K562 (cell line): ENCODE data around the gene GEMIN4. TPM values are rescaled to one million over a fixed set of nuclear protein-coding genes. Genes with fewer than 3 reads are reported as not detected.

Experiments used
- ATAC-seq: fragments of 200-7000 bp; cut with Tn5 transposase; 3 replicates; pipeline ENCODE4 v1.9.1; 2020; ENCODE audit warnings: moderate library complexity
- BruUV-seq: library from RNA; stranded (reverse); fragments of 400-500 nt; replicated peaks from 2 replicates; lab custom pipeline; 2021; lab: Mats Ljungman, UMichigan
- CTCF ChIA-PET: fragments of 300-600 bp; formaldehyde crosslinking; extraction: SDS; loops from one replicate; lab custom pipeline; 2021; ENCODE audit warnings: low intra/inter-chr PET ratio; lab: Yijun Ruan, JAX
- POLR2A ChIA-PET: fragments of 300-600, 350-650 bp; sonication (Branson Sonifier 250); formaldehyde crosslinking; extraction: SDS; loops from one replicate; lab custom pipeline; 2021; ENCODE audit warnings: antibody characterized with exemption, inconsistent platforms; lab: Yijun Ruan, JAX
- DNase-seq, 4 experiments: peaks; one replicate each; pipeline versions ENCODE4 v3.0.0 to v3.0.0-alpha.2; 2011 to 2018; ENCODE audit warnings: low spot score in 3 of 4, mixed read lengths in 3 of 4; ENCODE audit errors: extremely low read depth in 1 of 4
- FAIRE-seq: peaks from 2 replicates; lab custom pipeline; 2011; peaks lifted over from hg19 to GRCh38; lab: Jason Lieb, UNC
- H2AFZ ChIP-seq: 2 replicates; pipeline ENCODE4 v1.6.0; 2011; ENCODE audit warnings: low read depth, low read length, control low read depth, inconsistent platforms
- H3K27ac ChIP-seq: fragments of 200-600 bp; 3 replicates; pipeline ENCODE4 v1.8.0; 2011; ENCODE audit warnings: low read depth, mild to moderate bottlenecking, control low read depth, inconsistent platforms, low read length, moderate library complexity, mixed read lengths; ENCODE audit errors: extremely low read depth
- H3K27me3 ChIP-seq, 2 experiments: fragments of 300-600 bp in 1 of 2; 2 replicates in 1 of 2; 3 replicates in 1 of 2; pipeline versions ENCODE4 v1.6.0 to v1.8.0; 2011; ENCODE audit warnings: inconsistent platforms in 2 of 2, low read length in 2 of 2, mild to moderate bottlenecking in 1 of 2, mixed read lengths in 1 of 2, moderate library complexity in 1 of 2; ENCODE audit not compliant: control insufficient read depth in 2 of 2, insufficient read depth in 2 of 2
- H3K36me3 ChIP-seq: fragments of 300-600 bp; 3 replicates; pipeline ENCODE4 v1.8.0; 2011; ENCODE audit warnings: mild to moderate bottlenecking, low read length, inconsistent platforms; ENCODE audit not compliant: control insufficient read depth, insufficient read depth
- H3K4me1 ChIP-seq, 2 experiments: fragments of 200-600 bp in 1 of 2; replicated peaks in 1 of 2; 2 replicates in 1 of 2; 3 replicates in 1 of 2; pipeline versions ENCODE4 v1.5.1 to v1.8.0; 2011; ENCODE audit warnings: inconsistent platforms in 2 of 2, low read length in 2 of 2, mild to moderate bottlenecking in 1 of 2, mixed read lengths in 1 of 2, moderate library complexity in 1 of 2; ENCODE audit not compliant: control insufficient read depth in 2 of 2, insufficient read depth in 2 of 2
- H3K4me2 ChIP-seq: 2 replicates; pipeline ENCODE4 v1.6.1; 2011; ENCODE audit warnings: low read length, control low read depth, inconsistent platforms, mixed read lengths; ENCODE audit not compliant: insufficient read depth
- H3K4me3 ChIP-seq: fragments of 200-600 bp; sonication (generic), shearing (Covaris generic); 2 replicates; pipeline ENCODE4 v1.5.1; 2016; ENCODE audit warnings: control low read depth, inconsistent platforms
- H3K79me2 ChIP-seq: fragments of 200-600 bp; 3 replicates; pipeline ENCODE4 v1.8.0; 2011; ENCODE audit warnings: low read length, inconsistent platforms; ENCODE audit not compliant: control insufficient read depth, insufficient read depth
- H3K9ac ChIP-seq, 2 experiments: 2 replicates each; pipeline versions ENCODE4 v1.6.0 to v1.6.1; 2011; ENCODE audit warnings: low read depth in 2 of 2, low read length in 2 of 2, control low read depth in 1 of 2, inconsistent platforms in 1 of 2, mild to moderate bottlenecking in 1 of 2, mixed read lengths in 1 of 2; ENCODE audit not compliant: insufficient read depth in 1 of 2
- H3K9me1 ChIP-seq: one replicate; pipeline ENCODE4 v1.6.0; 2011; ENCODE audit warnings: inconsistent platforms, mild to moderate bottlenecking, low read length, moderate library complexity; ENCODE audit not compliant: control insufficient read depth, insufficient read depth
- H3K9me3 ChIP-seq: replicated peaks from 2 replicates; pipeline ENCODE4 v1.5.1; 2011; ENCODE audit warnings: low read depth, low read length, inconsistent platforms; ENCODE audit not compliant: control insufficient read depth, insufficient read depth
- H4K20me1 ChIP-seq: replicated peaks from 2 replicates; pipeline ENCODE4 v1.6.1; 2011; ENCODE audit warnings: low read length, inconsistent platforms, mixed read lengths; ENCODE audit not compliant: control insufficient read depth, insufficient read depth
- MCM5 ChIP-seq: fragments of 450-650 bp; IDR thresholded peaks from 2 replicates; pipeline ENCODE4 v1.6.1; 2016; ENCODE audit warnings: low read depth
- MEIS2 ChIP-seq: fragments of 450-650 bp; IDR thresholded peaks from 2 replicates; pipeline ENCODE4 v1.6.1; 2014; ENCODE audit warnings: mild to moderate bottlenecking; ENCODE audit not compliant: partially characterized antibody
- RBM25 ChIP-seq: fragments of 200-400 bp; formaldehyde crosslinking; IDR thresholded peaks from 2 replicates; pipeline ENCODE4 v1.6.1; 2018; ENCODE audit warnings: low read length, low read depth, moderate library complexity; ENCODE audit not compliant: severe bottlenecking
- SNRNP70 ChIP-seq: fragments of 200-400 bp; formaldehyde crosslinking; optimal IDR thresholded peaks from 2 replicates; pipeline ENCODE3; 2017; ENCODE audit warnings: low read depth, low read length
- WGBS: fragments of 100-300 bp; shearing (Covaris generic); methylation state at CpG from one replicate; pipeline ENCODE4 v1.1.6; 2016; ENCODE audit warnings: low coverage, mixed read lengths; ENCODE audit not compliant: insufficient coverage; ENCODE audit errors: missing lambda C conversion rate; 5-methylcytosine and 5-hydroxymethylcytosine counted together
- in situ Hi-C: fragments of 300-500 bp; cut with MboI; formaldehyde crosslinking; loops from 4 replicates; pipeline ENCODE4 v1.15.0; 2018; ENCODE audit warnings: inconsistent platforms, mixed read lengths
- intact Hi-C: fragments of 100-400 bp; cut with micrococcal nuclease; formaldehyde crosslinking; loops from 2 replicates; pipeline ENCODE4 v1.14.2; 2022
- polyA plus RNA-seq, 8 experiments: library from polyadenylated mRNA; depleted of rRNA in 4 of 8; stranded (reverse) in 5 of 8; unstranded in 3 of 8; fragments of >200 nt; fragmentation: Nextera tagmentation in 2 of 8; fragmentation: Illumina TruSeq in 1 of 8; extraction: Ambion mirVana in 2 of 8; extraction: Trizol in 1 of 8; gene quantifications; 2 replicates each; pipeline versions ENCODE4 v1.2.1 to v1.2.3, GENCODE V29; 2011 to 2014; ENCODE audit warnings: inconsistent platforms in 1 of 8, missing spikeins in 1 of 8
- total RNA-seq, 7 experiments: library from RNA; depleted of rRNA in 6 of 7; stranded (reverse); fragments of >200 nt in 6 of 7; fragmentation: Illumina TruSeq in 2 of 7; extraction: Trizol in 2 of 7; gene quantifications; 2 replicates each; pipeline versions ENCODE4 v1.2.1 to v1.2.3, GENCODE V29; 2011 to 2021; ENCODE audit warnings: low replicate concordance in 1 of 7
- TF ChIP-seq, protein P1 (sequence below): fragments of 250-450 bp; sonication (Bioruptor Pico); IDR thresholded peaks from 2 replicates; pipeline ENCODE4 v1.5.0; 2021
- TF ChIP-seq, protein P2 (sequence below): fragments of 250-450 bp; sonication (Bioruptor Pico); IDR thresholded peaks from 2 replicates; pipeline ENCODE4 v1.4.0; 2020

Gene GEMIN4
- total and polyA plus RNA-seq, 9 of the 15 experiments (the other 6 are each of a cell fraction or from before 2014, with no cell fraction given) = 1.8 to 42.5 (median 10.8) TPM

- Histone ChIP-seq H3K4me1 (no peaks in the 10 kb centered on the region), H3K79me2 (no peaks in the 10 kb centered on the region; the same call in 2 of the 3 replicates), H3K9me1 (no peaks in the 10 kb centered on the region), H2AFZ (no peak overlapping the region), H3K27me3 (no peaks in the 10 kb centered on the region), H3K9ac (no peak overlapping the region), H3K4me2 (no peak overlapping the region), H3K36me3 (peaks cover 5% of the 10 kb centered on the region; the same call in 1 of the 3 replicates), H3K27ac (no peak overlapping the region), H4K20me1 (no peaks in the 10 kb centered on the region), H3K9me3 (no peaks in the 10 kb centered on the region), H3K4me3 (no peak overlapping the region)
- FAIRE-seq (no peak), DNase-seq (no peak), ATAC-seq (no peak)
- in situ Hi-C loops (loop anchor here (5.0 kb wide), 1 partner anchor 291 kb away; a partner anchor contains a TSS), intact Hi-C loops (no loop called here)
- POLR2A ChIA-PET = interaction anchor here (0.7 kb wide), 3 partner anchors 11 to 285 kb away, joined by 3 read pairs; partner anchors contain the start of gene VPS53
- TF ChIP-seq RBM25 (no peak), SNRNP70 (no peak), MEIS2 (no peak), MCM5 (no peak)
- TF ChIP-seq, protein P1, sequence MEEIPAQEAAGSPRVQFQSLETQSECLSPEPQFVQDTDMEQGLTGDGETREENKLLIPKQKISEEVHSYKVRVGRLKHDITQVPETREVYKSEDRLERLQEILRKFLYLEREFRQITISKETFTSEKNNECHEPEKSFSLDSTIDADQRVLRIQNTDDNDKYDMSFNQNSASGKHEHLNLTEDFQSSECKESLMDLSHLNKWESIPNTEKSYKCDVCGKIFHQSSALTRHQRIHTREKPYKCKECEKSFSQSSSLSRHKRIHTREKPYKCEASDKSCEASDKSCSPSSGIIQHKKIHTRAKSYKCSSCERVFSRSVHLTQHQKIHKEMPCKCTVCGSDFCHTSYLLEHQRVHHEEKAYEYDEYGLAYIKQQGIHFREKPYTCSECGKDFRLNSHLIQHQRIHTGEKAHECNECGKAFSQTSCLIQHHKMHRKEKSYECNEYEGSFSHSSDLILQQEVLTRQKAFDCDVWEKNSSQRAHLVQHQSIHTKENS (CRISPR knock-in tag) = no peak
- TF ChIP-seq, protein P2, sequence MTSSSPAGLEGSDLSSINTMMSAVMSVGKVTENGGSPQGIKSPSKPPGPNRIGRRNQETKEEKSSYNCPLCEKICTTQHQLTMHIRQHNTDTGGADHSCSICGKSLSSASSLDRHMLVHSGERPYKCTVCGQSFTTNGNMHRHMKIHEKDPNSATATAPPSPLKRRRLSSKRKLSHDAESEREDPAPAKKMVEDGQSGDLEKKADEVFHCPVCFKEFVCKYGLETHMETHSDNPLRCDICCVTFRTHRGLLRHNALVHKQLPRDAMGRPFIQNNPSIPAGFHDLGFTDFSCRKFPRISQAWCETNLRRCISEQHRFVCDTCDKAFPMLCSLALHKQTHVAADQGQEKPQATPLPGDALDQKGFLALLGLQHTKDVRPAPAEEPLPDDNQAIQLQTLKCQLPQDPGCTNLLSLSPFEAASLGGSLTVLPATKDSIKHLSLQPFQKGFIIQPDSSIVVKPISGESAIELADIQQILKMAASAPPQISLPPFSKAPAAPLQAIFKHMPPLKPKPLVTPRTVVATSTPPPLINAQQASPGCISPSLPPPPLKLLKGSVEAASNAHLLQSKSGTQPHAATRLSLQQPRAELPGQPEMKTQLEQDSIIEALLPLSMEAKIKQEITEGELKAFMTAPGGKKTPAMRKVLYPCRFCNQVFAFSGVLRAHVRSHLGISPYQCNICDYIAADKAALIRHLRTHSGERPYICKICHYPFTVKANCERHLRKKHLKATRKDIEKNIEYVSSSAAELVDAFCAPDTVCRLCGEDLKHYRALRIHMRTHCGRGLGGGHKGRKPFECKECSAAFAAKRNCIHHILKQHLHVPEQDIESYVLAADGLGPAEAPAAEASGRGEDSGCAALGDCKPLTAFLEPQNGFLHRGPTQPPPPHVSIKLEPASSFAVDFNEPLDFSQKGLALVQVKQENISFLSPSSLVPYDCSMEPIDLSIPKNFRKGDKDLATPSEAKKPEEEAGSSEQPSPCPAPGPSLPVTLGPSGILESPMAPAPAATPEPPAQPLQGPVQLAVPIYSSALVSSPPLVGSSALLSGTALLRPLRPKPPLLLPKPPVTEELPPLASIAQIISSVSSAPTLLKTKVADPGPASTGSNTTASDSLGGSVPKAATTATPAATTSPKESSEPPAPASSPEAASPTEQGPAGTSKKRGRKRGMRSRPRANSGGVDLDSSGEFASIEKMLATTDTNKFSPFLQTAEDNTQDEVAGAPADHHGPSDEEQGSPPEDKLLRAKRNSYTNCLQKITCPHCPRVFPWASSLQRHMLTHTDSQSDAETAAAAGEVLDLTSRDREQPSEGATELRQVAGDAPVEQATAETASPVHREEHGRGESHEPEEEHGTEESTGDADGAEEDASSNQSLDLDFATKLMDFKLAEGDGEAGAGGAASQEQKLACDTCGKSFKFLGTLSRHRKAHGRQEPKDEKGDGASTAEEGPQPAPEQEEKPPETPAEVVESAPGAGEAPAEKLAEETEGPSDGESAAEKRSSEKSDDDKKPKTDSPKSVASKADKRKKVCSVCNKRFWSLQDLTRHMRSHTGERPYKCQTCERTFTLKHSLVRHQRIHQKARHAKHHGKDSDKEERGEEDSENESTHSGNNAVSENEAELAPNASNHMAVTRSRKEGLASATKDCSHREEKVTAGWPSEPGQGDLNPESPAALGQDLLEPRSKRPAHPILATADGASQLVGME (CRISPR knock-in tag) = no peak
- CTCF ChIA-PET = no interaction called here
- no TSS peak for BruUV-seq
- WGBS = 76% methylated on average over 10 of the region's 12 CpGs
Observed at GRCh38 chr17:703081-703875, 48.8 kb downstream of the GEMIN4 start.
